ENCODE results near the gene GOLPH3.
"Not testable (repeated sequence)": the region's sequence is repeated elsewhere in the genome, so short reads cannot be mapped to it uniquely, and the experiment has no call there.

The GOLPH3 gene

DNA sequence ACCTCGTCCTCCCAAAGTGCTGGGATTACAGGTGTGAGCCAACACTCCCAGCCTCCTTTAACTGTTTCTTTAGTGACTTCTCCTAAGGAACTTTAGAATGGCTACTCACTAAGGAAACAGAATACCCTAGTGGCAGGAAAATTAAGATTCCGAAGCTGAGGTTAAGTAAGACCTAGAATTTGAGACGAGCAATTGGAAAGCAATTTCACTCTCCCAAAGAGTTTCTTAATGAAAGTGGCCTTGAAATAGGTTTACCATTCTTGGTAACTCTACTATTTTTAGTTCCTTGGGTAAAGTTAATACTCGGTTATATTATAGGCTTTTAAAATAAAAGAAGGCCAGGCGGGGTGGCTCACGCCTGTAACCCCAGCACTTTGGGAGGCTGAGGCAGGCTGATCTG is 22.9 kb upstream of the GOLPH3 start:
- FAIRE-seq (no peak), DNase-seq (ENCODE audit: insufficient read length) (no peak)
- TF ChIP-seq POLR2A (IDR thresholded peaks at IDR 0.05; ENCODE audit: low read depth, low read length) (no peak), POLR2AphosphoS5 (IDR thresholded peaks at IDR 0.05; ENCODE audit: low read depth, low read length) (no peak), TAF1 (IDR thresholded peaks at IDR 0.05; ENCODE audit: borderline replicate concordance, low read depth, low read length) (no peak)

- FAIRE-seq = no peak
- DNase-seq (ENCODE audit: insufficient read length) = no peak
- TF ChIP-seq POLR2A (IDR thresholded peaks at IDR 0.05; ENCODE audit: low read depth, low read length) = no peak
Observed at GRCh38 chr5:32195265-32195664, 21.1 kb upstream of the GOLPH3 start.

DNA sequence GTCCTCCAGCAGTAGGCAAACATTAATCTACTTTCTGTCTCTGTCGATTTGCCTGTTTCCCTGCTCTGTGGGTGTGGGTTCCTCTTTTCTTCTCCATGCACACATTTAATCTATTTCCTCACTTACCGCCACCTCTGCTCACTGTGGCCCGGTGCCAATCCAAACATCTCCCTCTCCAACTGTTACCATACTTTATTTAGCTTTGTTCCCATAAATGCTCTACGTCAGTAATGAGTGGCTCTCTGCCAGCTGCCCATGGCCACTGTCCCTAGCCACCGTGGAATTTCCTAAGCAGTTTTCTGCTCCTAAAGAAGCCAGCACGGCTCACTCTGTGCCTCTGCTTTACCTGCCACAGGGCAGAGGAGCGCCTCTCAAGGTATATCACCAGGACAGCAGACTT is 19.5 kb upstream of the GOLPH3 start:
- no peak for FAIRE-seq
- no peak for DNase-seq (ENCODE audit: insufficient read length)
- TF ChIP-seq POLR2A (IDR thresholded peaks at IDR 0.05; ENCODE audit: low read depth, low read length) (no peak), TAF1 (IDR thresholded peaks at IDR 0.05; ENCODE audit: borderline replicate concordance, low read depth, low read length) (no peak), POLR2AphosphoS5 (IDR thresholded peaks at IDR 0.05; ENCODE audit: low read depth, low read length) (no peak)

GRCh38 chr5:32190095-32190494 is 16.0 kb upstream of the GOLPH3 start:
- TF ChIP-seq POLR2A (IDR thresholded peaks at IDR 0.05; ENCODE audit: low read depth, low read length) (no peak), POLR2AphosphoS5 (IDR thresholded peaks at IDR 0.05; ENCODE audit: low read depth, low read length) (no peak), TAF1 (IDR thresholded peaks at IDR 0.05; ENCODE audit: borderline replicate concordance, low read depth, low read length) (no peak)
- FAIRE-seq (no peak), DNase-seq (ENCODE audit: insufficient read length) (no peak)

GRCh38 chr5:32187675-32188074 is 13.6 kb upstream of the GOLPH3 start:
- TF ChIP-seq POLR2A (IDR thresholded peaks at IDR 0.05; ENCODE audit: low read depth, low read length) = no peak
- TF ChIP-seq TAF1 (IDR thresholded peaks at IDR 0.05; ENCODE audit: borderline replicate concordance, low read depth, low read length) = no peak
- no peak for TF ChIP-seq POLR2AphosphoS5 (IDR thresholded peaks at IDR 0.05; ENCODE audit: low read depth, low read length)
- DNase-seq (ENCODE audit: insufficient read length) = no peak
- FAIRE-seq = no peak

DNA sequence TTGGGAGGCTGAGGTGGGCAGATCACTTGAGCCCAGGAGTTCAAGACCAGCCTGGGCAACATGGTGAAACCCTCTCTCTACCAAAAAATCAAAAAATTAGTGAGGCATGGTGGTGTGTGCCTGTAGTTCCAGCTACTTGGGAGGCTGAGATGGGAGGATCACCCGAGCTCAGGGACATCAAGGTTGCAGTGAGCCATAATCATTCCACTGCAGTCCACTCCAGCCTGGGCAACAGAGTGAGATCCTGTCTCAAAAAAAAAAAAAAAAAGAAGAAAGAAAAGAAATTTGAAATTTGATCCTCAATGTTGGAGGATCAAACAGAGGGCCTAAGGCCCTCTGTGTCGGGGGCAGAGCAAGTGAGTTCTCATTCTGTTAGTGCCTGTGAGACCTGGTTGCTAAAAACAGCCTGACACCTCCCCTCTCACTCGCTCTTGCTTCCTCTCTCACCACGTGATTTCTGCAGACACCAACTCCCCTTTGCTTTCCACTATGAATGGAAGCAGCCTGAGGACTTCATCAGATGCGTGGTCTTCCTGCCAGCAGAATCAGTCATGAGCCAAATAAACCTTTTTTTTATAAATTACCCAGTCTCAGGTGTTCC is 8.4 kb upstream of the GOLPH3 start:
- TF ChIP-seq TAF1 (IDR thresholded peaks at IDR 0.05; ENCODE audit: borderline replicate concordance, low read depth, low read length) = no peak
- DNase-seq (ENCODE audit: insufficient read length) = no peak
- no peak for FAIRE-seq

- peak; percentile 34 for DNase-seq (ENCODE audit: insufficient read length)
- TF ChIP-seq TAF1 (IDR thresholded peaks at IDR 0.05; ENCODE audit: borderline replicate concordance, low read depth, low read length) = no peak
- no peak for TF ChIP-seq POLR2AphosphoS5 (IDR thresholded peaks at IDR 0.05; ENCODE audit: low read depth, low read length)
- no peak for TF ChIP-seq POLR2A (IDR thresholded peaks at IDR 0.05; ENCODE audit: low read depth, low read length)
- no peak for FAIRE-seq
Observed at GRCh38 chr5:32173267-32174010, 680 bp downstream of the GOLPH3 start.

DNA sequence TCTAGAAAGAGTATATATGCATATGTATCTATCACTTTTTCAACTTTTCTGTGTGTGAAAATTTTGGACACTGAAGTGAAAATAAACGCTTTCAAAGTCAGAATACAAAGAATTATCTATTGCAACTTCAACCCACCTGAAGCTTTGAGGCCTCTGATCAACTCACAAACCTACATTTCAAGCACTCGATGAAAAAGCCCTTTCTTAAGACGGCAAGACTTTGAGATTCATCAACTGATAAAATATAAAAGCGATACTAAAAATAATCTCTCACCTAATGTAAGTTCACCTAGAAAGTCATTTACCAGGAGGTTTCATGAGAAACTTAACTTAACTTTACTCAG is 1.2 kb downstream of the GOLPH3 start:
- TF ChIP-seq POLR2A (IDR thresholded peaks at IDR 0.05; ENCODE audit: low read depth, low read length) = no peak
- no peak for TF ChIP-seq TAF1 (IDR thresholded peaks at IDR 0.05; ENCODE audit: borderline replicate concordance, low read depth, low read length)
- no peak for TF ChIP-seq POLR2AphosphoS5 (IDR thresholded peaks at IDR 0.05; ENCODE audit: low read depth, low read length)
- DNase-seq (ENCODE audit: insufficient read length) = no peak
- FAIRE-seq = no peak

DNA sequence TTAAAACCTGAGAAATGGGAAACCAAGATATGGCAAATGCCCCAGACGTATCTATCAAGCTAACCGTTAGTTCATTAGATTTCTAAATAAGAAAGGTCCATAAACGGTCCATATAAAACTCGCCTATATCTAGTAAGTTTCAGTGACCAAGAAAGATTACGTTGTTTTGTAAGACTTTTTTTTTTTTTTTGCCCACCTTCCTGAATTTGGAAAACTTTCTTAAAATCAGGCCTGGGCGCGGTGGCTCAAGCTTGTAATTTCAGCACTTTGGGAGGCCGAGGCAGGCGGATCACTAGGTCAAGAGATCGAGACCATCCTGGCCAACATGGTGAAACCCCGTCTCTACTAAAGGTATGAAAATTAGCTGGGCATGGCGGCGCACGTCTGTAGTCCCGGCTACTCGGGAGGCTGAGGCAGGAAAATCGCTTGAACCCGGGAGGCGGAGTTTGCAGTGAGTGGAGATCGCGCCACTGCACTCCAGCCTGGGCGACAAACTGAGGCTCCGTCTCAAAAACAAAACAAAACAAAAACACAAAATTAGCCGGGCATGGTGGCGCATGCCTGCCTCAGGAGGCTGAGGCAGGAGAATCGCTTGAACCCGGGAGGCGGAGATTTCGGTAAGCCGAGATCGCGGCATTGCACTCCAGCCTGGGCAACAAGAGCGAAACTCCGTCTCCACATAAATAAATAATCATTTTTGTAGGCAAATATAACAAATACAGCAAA is 1.8 kb downstream of the GOLPH3 start:
- DNase-seq (ENCODE audit: insufficient read length); FAIRE-seq: not testable (repeated sequence)

- FAIRE-seq (no peak), DNase-seq (ENCODE audit: insufficient read length) (no peak)
- TF ChIP-seq POLR2AphosphoS5 (IDR thresholded peaks at IDR 0.05; ENCODE audit: low read depth, low read length) (no peak), POLR2A (IDR thresholded peaks at IDR 0.05; ENCODE audit: low read depth, low read length) (no peak), TAF1 (IDR thresholded peaks at IDR 0.05; ENCODE audit: borderline replicate concordance, low read depth, low read length) (no peak)
Observed at GRCh38 chr5:32170303-32171151, 3.6 kb downstream of the GOLPH3 start.

DNA sequence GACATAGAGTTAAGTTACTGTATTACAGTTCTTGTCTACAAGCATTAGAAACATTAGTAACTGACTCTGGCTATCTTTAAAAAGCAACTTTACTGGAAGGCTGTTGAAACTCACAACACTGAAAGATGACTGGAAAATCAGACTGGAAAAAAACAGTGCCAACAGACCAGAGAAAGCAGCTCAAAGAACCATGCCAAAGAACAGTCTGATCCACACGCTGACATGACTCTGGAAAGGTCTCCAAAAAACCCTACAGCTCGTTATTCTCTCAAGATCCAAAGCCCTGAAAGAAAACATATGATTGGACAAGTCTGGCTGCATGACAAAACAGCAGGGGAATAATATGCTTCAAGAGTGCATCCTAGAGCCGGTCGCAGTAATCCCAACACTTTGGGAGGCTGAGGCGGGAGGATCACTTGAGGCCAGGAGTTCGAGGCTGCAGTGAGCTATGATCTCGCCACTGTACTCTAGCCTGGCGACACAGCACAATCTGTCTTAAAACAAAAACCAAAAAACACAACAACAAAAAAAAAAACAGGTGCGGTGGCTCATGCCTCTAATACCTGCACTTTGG is 5.6 kb downstream of the GOLPH3 start:
- no peak for DNase-seq (ENCODE audit: insufficient read length)
- no peak for FAIRE-seq
- TF ChIP-seq POLR2A (IDR thresholded peaks at IDR 0.05; ENCODE audit: low read depth, low read length) (no peak), POLR2AphosphoS5 (IDR thresholded peaks at IDR 0.05; ENCODE audit: low read depth, low read length) (no peak), TAF1 (IDR thresholded peaks at IDR 0.05; ENCODE audit: borderline replicate concordance, low read depth, low read length) (no peak)
